ENCODE measurements around the gene ADARB2. TPM values are rescaled to one million over a fixed set of nuclear protein-coding genes. Genes with fewer than 3 reads are reported as not detected.

Gene ADARB2
- total and polyA plus RNA-seq, 7 experiments from 2014 or later, result 0.05 to 13.6 (median 6.3) TPM; not detected in 3

- H3K27me3 Mint-ChIP-seq, result peaks cover 20 to 27% (median 26%) of the 10 kb centered on the region in 5 donors
- Histone ChIP-seq H3K4me3 (ENCODE audit: low read length) (no peak overlapping the region), H3K36me3 (ENCODE audit: control insufficient read depth in 2 of 3, insufficient read depth in 3 of 3, low read length in 3 of 3) (no peaks in the 10 kb centered on the region), H3K27me3 (ENCODE audit: control insufficient read depth in 2 of 2, insufficient read depth in 2 of 2, low read length in 2 of 2) (no peaks in the 10 kb centered on the region), H3K9me3 (ENCODE audit: control insufficient read depth in 2 of 3, low read length in 3 of 3) (no peaks in the 10 kb centered on the region), H3K27ac (ENCODE audit: low read depth, low read length) (no peak overlapping the region), H3K4me1 (ENCODE audit: control insufficient read depth in 2 of 2, insufficient read depth in 2 of 2, low read length in 2 of 2) (no peaks in the 10 kb centered on the region)
- no peak for DNase-seq
- H3K36me3 Mint-ChIP-seq, result no peaks in the 10 kb centered on the region
- no peak for ATAC-seq
- ChIA-PET CTCF (no interaction called here), POLR2A (no interaction called here)
- H3K4me1 Mint-ChIP-seq, result no peaks in the 10 kb centered on the region
- H3K4me3 Mint-ChIP-seq, result no peak overlapping the region
- intact Hi-C loops (cut with micrococcal nuclease), result loop anchor here in 1 of 2 donors (5.0 kb wide), 1 partner anchor 253 kb away; no protein-coding TSS in a partner anchor
- no peak overlapping the region for H3K27ac Mint-ChIP-seq
- H3K9me3 Mint-ChIP-seq, result peaks cover 0 to 5% (median 0%) of the 10 kb centered on the region in 11 donors
Observed at GRCh38 chr10:1365540-1366321, 371.6 kb downstream of the ADARB2 start.

GRCh38 chr10:1364151-1364910, 373.0 kb downstream of the ADARB2 start:
- ATAC-seq (no peak), DNase-seq (no peak)
- no peaks in the 10 kb centered on the region for H3K36me3 ChIP-seq (ENCODE audit: control insufficient read depth in 2 of 3, insufficient read depth in 3 of 3, low read length in 3 of 3)
- ChIA-PET POLR2A (no interaction called here), CTCF (no interaction called here)
- no peak overlapping the region for H3K4me3 ChIP-seq (ENCODE audit: low read length)
- H3K27ac ChIP-seq (ENCODE audit: low read depth, low read length), result no peak overlapping the region
- Mint-ChIP-seq H3K27ac (no peak overlapping the region), H3K4me1 (peaks cover 2 to 7% (median 5%) of the 10 kb centered on the region in 7 donors), H3K27me3 (peaks cover 8 to 19% (median 13%) of the 10 kb centered on the region in 5 donors), H3K36me3 (no peaks in the 10 kb centered on the region), H3K4me3 (no peak overlapping the region), H3K9me3 (peaks cover 0 to 5% (median 0%) of the 10 kb centered on the region in 11 donors)
- no peaks in the 10 kb centered on the region for H3K9me3 ChIP-seq (ENCODE audit: control insufficient read depth in 2 of 3, low read length in 3 of 3)
- intact Hi-C loops (cut with micrococcal nuclease), result no loop called here
- H3K4me1 ChIP-seq (ENCODE audit: control insufficient read depth in 2 of 2, insufficient read depth in 2 of 2, low read length in 2 of 2), result peaks cover 3 to 5% of the 10 kb centered on the region in 2 donors
- no peaks in the 10 kb centered on the region for H3K27me3 ChIP-seq (ENCODE audit: control insufficient read depth in 2 of 2, insufficient read depth in 2 of 2, low read length in 2 of 2)

GRCh38 chr10:1363446-1364121, 373.7 kb downstream of the ADARB2 start:
- Mint-ChIP-seq H3K4me1 (peaks cover 4 to 15% (median 13%) of the 10 kb centered on the region in 7 donors), H3K4me3 (no peak overlapping the region), H3K27ac (no peak overlapping the region), H3K27me3 (peaks cover 4 to 23% (median 9%) of the 10 kb centered on the region in 5 donors), H3K36me3 (no peaks in the 10 kb centered on the region), H3K9me3 (peaks cover 0 to 5% (median 0%) of the 10 kb centered on the region in 11 donors)
- intact Hi-C loops (cut with micrococcal nuclease), result no loop called here
- Histone ChIP-seq H3K36me3 (ENCODE audit: control insufficient read depth in 2 of 3, insufficient read depth in 3 of 3, low read length in 3 of 3) (no peaks in the 10 kb centered on the region), H3K4me1 (ENCODE audit: control insufficient read depth in 2 of 2, insufficient read depth in 2 of 2, low read length in 2 of 2) (peaks cover 3 to 5% of the 10 kb centered on the region in 2 donors), H3K9me3 (ENCODE audit: control insufficient read depth in 2 of 3, low read length in 3 of 3) (no peaks in the 10 kb centered on the region), H3K27me3 (ENCODE audit: control insufficient read depth in 2 of 2, insufficient read depth in 2 of 2, low read length in 2 of 2) (no peaks in the 10 kb centered on the region), H3K4me3 (ENCODE audit: low read length) (no peak overlapping the region), H3K27ac (ENCODE audit: low read depth, low read length) (no peak overlapping the region)
- no peak for DNase-seq
- ChIA-PET POLR2A (no interaction called here), CTCF (no interaction called here)
- no peak for ATAC-seq

GRCh38 chr10:1362589-1363445, 374.5 kb downstream of the ADARB2 start:
- DNase-seq, result no peak
- Histone ChIP-seq H3K9me3 (ENCODE audit: control insufficient read depth in 2 of 3, low read length in 3 of 3) (no peaks in the 10 kb centered on the region), H3K36me3 (ENCODE audit: control insufficient read depth in 2 of 3, insufficient read depth in 3 of 3, low read length in 3 of 3) (no peaks in the 10 kb centered on the region), H3K4me1 (ENCODE audit: control insufficient read depth in 2 of 2, insufficient read depth in 2 of 2, low read length in 2 of 2) (peaks cover 3 to 5% of the 10 kb centered on the region in 2 donors), H3K27me3 (ENCODE audit: control insufficient read depth in 2 of 2, insufficient read depth in 2 of 2, low read length in 2 of 2) (no peaks in the 10 kb centered on the region), H3K4me3 (ENCODE audit: low read length) (no peak overlapping the region), H3K27ac (ENCODE audit: low read depth, low read length) (no peak overlapping the region)
- Mint-ChIP-seq H3K27me3 (peaks cover under 1 to 26% (median 9%) of the 10 kb centered on the region in 5 donors), H3K4me3 (no peak overlapping the region), H3K27ac (no peak overlapping the region), H3K9me3 (peaks cover 0 to 5% (median 0%) of the 10 kb centered on the region in 11 donors), H3K4me1 (peaks cover 4 to 22% (median 15%) of the 10 kb centered on the region in 7 donors), H3K36me3 (no peaks in the 10 kb centered on the region)
- POLR2A ChIA-PET, result no interaction called here
- intact Hi-C loops (cut with micrococcal nuclease), result no loop called here
- CTCF ChIA-PET, result no interaction called here
- no peak for ATAC-seq

- Mint-ChIP-seq H3K36me3 (no peaks in the 10 kb centered on the region), H3K27ac (no peak overlapping the region), H3K27me3 (peaks cover 0 to 25% (median 4%) of the 10 kb centered on the region in 5 donors), H3K9me3 (peaks cover 0 to 5% (median 0%) of the 10 kb centered on the region in 11 donors), H3K4me1 (peaks cover 4 to 24% (median 15%) of the 10 kb centered on the region in 7 donors), H3K4me3 (no peak overlapping the region)
- H3K27me3 ChIP-seq (ENCODE audit: control insufficient read depth in 2 of 2, insufficient read depth in 2 of 2, low read length in 2 of 2), result no peaks in the 10 kb centered on the region
- H3K27ac ChIP-seq (ENCODE audit: low read depth, low read length), result no peak overlapping the region
- intact Hi-C loops (cut with micrococcal nuclease), result no loop called here
- ChIA-PET CTCF (no interaction called here), POLR2A (no interaction called here)
- DNase-seq (no peak), ATAC-seq (no peak)
- peaks cover 3 to 5% of the 10 kb centered on the region in 2 donors for H3K4me1 ChIP-seq (ENCODE audit: control insufficient read depth in 2 of 2, insufficient read depth in 2 of 2, low read length in 2 of 2)
- H3K36me3 ChIP-seq (ENCODE audit: control insufficient read depth in 2 of 3, insufficient read depth in 3 of 3, low read length in 3 of 3), result no peaks in the 10 kb centered on the region
- H3K9me3 ChIP-seq (ENCODE audit: control insufficient read depth in 2 of 3, low read length in 3 of 3), result no peaks in the 10 kb centered on the region
- H3K4me3 ChIP-seq (ENCODE audit: low read length), result no peak overlapping the region
Observed at GRCh38 chr10:1361411-1362105, 375.8 kb downstream of the ADARB2 start.

Data from naive thymus-derived CD4-positive, alpha-beta T cell (primary cell).